A673 (cell line): ENCODE results near the gene CCDC34. TPM values are rescaled to one million over a fixed set of nuclear protein-coding genes. Genes with fewer than 3 reads are reported as not detected.

Experiments
- BruUV-seq: library from RNA; stranded (reverse); fragments of 400-500 nt; replicated peaks from 2 replicates; lab custom pipeline; 2021; lab: Mats Ljungman, UMichigan
- CTCF ChIA-PET: fragments of 300-600 bp; sonication (Branson Sonifier 250); formaldehyde crosslinking; loops from one replicate; lab custom pipeline; 2022; ENCODE audit warnings: antibody characterized with exemption; lab: Charles Lee
- POLR2A ChIA-PET: fragments of 300-600 bp; sonication (Branson Sonifier 250); formaldehyde crosslinking; loops from one replicate; lab custom pipeline; 2022; ENCODE audit warnings: antibody characterized with exemption; ENCODE audit not compliant: low non-redundant PET; lab: Charles Lee
- DNase-seq: peaks from one replicate; pipeline ENCODE4 v3.0.0-alpha.2; 2015; ENCODE audit warnings: low spot score
- H3K27ac ChIP-seq: fragments of 200-600 bp; sonication (generic); 2 replicates; pipeline ENCODE4 v1.5.1; 2016; ENCODE audit warnings: mixed run types, low read depth, mild to moderate bottlenecking, mixed read lengths, antibody characterized with exemption, low read length; ENCODE audit not compliant: poor library complexity, severe bottlenecking
- H3K27me3 ChIP-seq: fragments of 200-600 bp; sonication (generic); replicated peaks from 2 replicates; pipeline ENCODE4 v1.6.1; 2017; ENCODE audit warnings: mixed run types, low read depth, mild to moderate bottlenecking, mixed read lengths, antibody characterized with exemption, low read length; ENCODE audit not compliant: insufficient read depth, poor library complexity
- H3K36me3 ChIP-seq: fragments of 200-600 bp; sonication (generic); 2 replicates; pipeline ENCODE4 v1.6.1; 2016; ENCODE audit warnings: mixed run types, mild to moderate bottlenecking, mixed read lengths, antibody characterized with exemption, low read length; ENCODE audit not compliant: insufficient read depth, poor library complexity, severe bottlenecking
- H3K4me1 ChIP-seq: fragments of 200-600 bp; sonication (generic); 2 replicates; pipeline ENCODE4 v1.6.1; 2017; ENCODE audit warnings: mixed run types, mild to moderate bottlenecking, mixed read lengths, antibody characterized with exemption, low read length; ENCODE audit not compliant: insufficient read depth, poor library complexity, severe bottlenecking
- H3K4me3 ChIP-seq: fragments of 200-600 bp; sonication (generic); 2 replicates; pipeline ENCODE4 v1.5.1; 2016; ENCODE audit warnings: low read depth, mixed run types, mild to moderate bottlenecking, mixed read lengths, low read length; ENCODE audit not compliant: poor library complexity, severe bottlenecking
- H3K9me3 ChIP-seq: fragments of 200-600 bp; sonication (generic); 2 replicates; pipeline ENCODE4 v1.6.1; 2016; ENCODE audit warnings: mixed run types, low read depth, mild to moderate bottlenecking, mixed read lengths, antibody characterized with exemption, low read length; ENCODE audit not compliant: poor library complexity, severe bottlenecking
- CTCF ChIP-seq: fragments of 300-800, 200-600 bp; sonication (generic); conservative IDR thresholded peaks from 2 replicates; pipeline ENCODE4 v1.5.1; 2017; ENCODE audit warnings: low read depth, mild to moderate bottlenecking, antibody characterized with exemption, low read length, moderate library complexity, mixed read lengths
- EZH2 ChIP-seq: fragments of 200-600 bp; sonication (generic); IDR thresholded peaks from 2 replicates; pipeline ENCODE4 v1.6.1; 2017; ENCODE audit warnings: borderline replicate concordance, low read depth, mild to moderate bottlenecking, mixed read lengths, antibody characterized with exemption, low read length; ENCODE audit not compliant: poor library complexity, severe bottlenecking
- intact Hi-C: fragments of 100-400 bp; cut with micrococcal nuclease; formaldehyde crosslinking; loops from one replicate; pipeline ENCODE4 v1.10.0; 2022; ENCODE audit not compliant: unreplicated experiment
- total RNA-seq: library from RNA; stranded (reverse); gene quantifications from 2 replicates; pipeline ENCODE4 v1.2.3, GENCODE V29; 2021

The CCDC34 gene
- total RNA-seq, 1 experiment from 2014 or later = 101 TPM

DNA sequence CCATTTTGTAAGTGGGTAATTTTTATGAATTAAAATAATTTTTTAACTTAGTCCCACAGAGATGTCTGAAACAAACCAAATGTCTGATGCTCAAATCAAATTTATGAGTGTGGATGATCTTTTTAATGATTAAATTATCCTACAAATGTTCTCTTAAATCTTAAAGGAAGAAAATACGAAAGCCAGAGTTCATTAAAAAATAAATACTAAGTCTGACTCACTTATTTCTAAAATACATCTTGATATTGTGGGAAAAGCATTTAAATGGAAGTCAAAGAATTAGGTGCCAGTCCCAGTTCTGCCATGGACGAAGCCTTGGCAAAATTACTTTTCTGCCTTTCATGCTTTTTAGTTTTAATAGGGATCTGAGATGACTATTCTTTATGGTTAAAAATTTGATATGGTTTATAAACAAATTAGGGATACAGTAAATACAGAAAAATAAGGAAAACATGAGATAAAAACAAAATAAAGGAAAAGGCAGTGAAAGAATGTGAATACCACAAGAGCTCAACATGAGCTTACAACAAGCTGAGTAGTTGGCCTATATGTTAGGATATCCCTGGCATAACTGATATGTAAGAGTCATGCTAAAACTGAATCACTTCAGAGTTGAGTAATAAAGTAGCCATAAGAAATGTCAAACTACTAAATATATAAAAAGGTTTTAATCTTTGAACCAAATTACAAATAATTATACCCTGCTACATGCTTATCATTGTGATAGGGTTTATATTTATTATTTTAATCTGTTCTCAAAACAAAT, 9.2 kb downstream of the CCDC34 start:
- no peak for TF ChIP-seq EZH2
- TF ChIP-seq CTCF = no peak
- BruUV-seq = no TSS peak
- H3K4me3 ChIP-seq = no peak overlapping the region
- POLR2A ChIA-PET = no interaction called here
- no peak for DNase-seq
- H3K27ac ChIP-seq = no peak overlapping the region
- CTCF ChIA-PET = no interaction called here
- peaks cover 40% of the 10 kb centered on the region for H3K4me1 ChIP-seq
- H3K36me3 ChIP-seq = no peaks in the 10 kb centered on the region
- no peaks in the 10 kb centered on the region for H3K27me3 ChIP-seq
- no peaks in the 10 kb centered on the region for H3K9me3 ChIP-seq
- intact Hi-C loops = no loop called here

DNA sequence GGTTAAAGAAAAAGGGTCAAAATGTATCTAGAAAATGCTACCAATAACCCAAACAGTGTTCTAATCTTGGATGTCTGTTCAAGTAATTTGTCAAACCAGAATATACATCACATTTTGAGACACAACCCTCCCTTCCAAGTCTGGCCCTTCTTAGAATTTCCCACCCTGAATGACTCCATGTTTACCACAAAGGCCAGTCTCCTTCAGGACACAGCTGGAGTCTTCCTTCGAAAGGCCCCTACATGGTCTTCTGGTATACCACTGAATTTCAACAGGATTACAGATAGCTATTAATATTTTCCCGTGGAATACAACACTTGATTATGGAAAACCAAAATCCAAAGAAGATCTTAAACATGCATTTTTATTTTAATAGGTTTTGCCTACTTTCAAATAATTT, 10.2 kb downstream of the CCDC34 start:
- POLR2A ChIA-PET = no interaction called here
- BruUV-seq = no TSS peak

DNA sequence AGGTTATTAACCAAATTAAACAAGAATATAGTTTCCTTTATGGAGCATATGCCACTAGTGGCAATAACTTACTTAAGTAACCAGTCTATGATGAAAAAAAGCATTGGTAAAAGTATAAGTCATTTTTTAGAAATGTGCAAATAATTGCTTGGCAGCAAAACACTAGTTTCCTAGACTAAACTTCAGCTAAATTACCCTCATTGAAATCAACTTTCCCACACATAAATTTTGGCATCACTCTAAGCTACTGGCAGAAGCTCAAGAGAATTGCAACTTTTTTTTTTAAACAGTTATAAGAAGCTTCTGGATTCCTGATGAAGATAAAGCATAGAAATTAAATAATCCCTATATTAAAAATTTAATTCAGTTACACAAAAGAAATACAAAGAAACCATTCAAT, 12.5 kb downstream of the CCDC34 start:
- intact Hi-C loops = no loop called here
- BruUV-seq = no TSS peak
- CTCF ChIA-PET = no interaction called here
- POLR2A ChIA-PET = no interaction called here
- H3K4me1 ChIP-seq = peaks cover 50% of the 10 kb centered on the region
- no peaks in the 10 kb centered on the region for H3K9me3 ChIP-seq
- peak overlapping the region; percentile 26 for H3K27ac ChIP-seq
- TF ChIP-seq CTCF (no peak), EZH2 (no peak)
- no peaks in the 10 kb centered on the region for H3K36me3 ChIP-seq
- no peak overlapping the region for H3K4me3 ChIP-seq
- peak; percentile 71 for DNase-seq
- no peaks in the 10 kb centered on the region for H3K27me3 ChIP-seq

More for the DNA sequence above, 10.2 kb downstream of the CCDC34 start:
- Histone ChIP-seq H3K4me3 (no peak overlapping the region), H3K9me3 (no peaks in the 10 kb centered on the region), H3K4me1 (peaks cover 48% of the 10 kb centered on the region), H3K27ac (no peak overlapping the region), H3K27me3 (no peaks in the 10 kb centered on the region), H3K36me3 (no peaks in the 10 kb centered on the region)
- no peak for TF ChIP-seq CTCF
- no peak for TF ChIP-seq EZH2
- no peak for DNase-seq
- CTCF ChIA-PET = no interaction called here
- intact Hi-C loops = no loop called here
